ENCODE results near the gene GABBR1. TPM values are rescaled to one million over a fixed set of nuclear protein-coding genes. Genes with fewer than 3 reads are reported as not detected.

The GABBR1 gene
- total RNA-seq, 1 donor, result 18.6 TPM

DNA sequence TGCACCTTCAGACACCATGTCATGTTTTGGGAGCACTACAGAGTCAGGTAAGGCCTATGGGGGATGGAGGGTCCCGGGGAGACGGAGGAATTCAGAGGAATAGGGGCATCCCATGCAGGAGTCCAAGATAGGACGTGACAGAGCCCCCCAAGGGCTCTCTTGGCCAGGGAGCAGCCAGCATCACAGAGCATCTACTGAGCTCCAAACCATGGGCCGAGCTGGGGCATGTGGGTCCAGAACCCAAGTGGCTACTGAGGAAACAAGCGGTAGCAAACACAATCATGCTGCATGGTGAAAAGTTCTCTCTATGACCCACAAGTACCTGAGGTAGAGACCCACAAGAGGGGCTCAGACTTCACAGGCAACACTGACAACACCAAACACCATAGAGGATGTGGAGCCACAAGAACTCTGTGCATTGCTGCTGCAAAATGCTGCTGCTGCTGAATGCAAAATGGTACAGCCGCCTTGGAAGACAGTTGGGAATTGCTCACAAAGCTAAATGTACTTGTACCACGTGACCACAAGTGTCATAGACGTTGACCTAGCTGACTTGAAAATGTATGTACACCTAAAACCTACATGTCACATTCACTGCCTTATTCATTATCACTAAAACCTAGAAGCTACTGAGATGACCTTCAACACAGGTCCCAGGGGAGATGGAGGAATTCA is 111.8 kb downstream of the GABBR1 start:
- peaks cover 3% of the 10 kb centered on the region for H3K27me3 ChIP-seq (ENCODE audit: insufficient read depth, low read length)
- no peaks in the 10 kb centered on the region for H3K4me1 ChIP-seq (ENCODE audit: insufficient read depth, low read length)
- H3K4me3 ChIP-seq (ENCODE audit: low read length), result no peak overlapping the region
- H3K9me3 ChIP-seq (ENCODE audit: low read depth, low read length), result no peaks in the 10 kb centered on the region

DNA sequence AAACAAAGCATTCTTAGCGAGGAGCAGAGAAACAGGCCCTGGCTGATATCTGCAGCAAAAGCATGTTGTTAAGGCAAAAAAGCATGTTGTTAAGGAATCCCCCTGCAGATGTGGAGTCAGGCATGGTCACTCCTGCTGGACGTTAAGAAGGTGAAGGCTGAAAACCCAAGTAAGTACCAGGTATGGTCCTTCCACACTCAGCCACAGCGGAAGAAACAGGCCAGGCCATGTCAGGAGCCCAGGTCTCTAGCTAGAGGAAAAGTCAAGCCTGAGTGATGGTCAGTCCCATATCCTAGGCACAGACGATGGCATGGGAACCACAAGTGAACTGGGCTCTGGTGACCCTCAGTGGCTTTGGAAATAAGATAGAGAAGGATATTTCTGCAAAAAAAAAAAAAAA is 112.8 kb downstream of the GABBR1 start:
- H3K4me3 ChIP-seq (ENCODE audit: low read length), result no peak overlapping the region

DNA sequence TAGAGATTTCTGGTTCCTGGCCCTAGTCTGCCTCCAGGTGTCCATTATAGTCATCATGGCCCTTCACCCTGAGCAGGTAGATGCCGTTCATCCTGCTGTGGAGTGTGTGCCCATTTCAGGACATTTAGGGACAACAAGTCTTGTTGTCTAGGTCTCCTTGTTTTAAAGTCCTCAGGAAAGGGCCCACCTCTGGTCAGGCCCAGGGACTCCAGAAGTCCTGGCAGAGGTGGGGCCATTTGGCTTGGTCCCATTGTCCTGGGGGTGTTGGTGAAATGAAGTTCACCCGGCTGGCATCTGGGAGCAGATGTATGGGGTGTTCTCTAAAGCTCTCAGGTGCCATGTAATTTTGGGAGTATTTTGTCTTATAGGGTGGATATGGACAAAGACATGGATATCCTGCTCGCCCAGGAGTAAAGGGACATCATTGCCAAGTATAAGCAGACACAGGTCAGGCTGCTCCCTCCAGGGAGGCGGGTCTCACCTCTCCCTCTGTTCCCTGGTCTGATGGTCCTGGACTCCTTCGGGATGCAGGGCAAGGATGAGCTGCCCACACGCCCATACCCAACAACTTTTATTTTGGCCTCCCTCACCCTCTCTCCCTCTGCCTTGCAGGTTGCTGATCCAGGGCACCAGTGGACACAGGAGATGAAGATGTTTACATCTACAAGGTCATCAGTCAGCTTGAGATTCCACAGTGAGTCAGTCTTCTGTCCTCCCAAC is 113.5 kb downstream of the GABBR1 start:
- H3K4me3 ChIP-seq (ENCODE audit: low read length), result no peak overlapping the region
- no peaks in the 10 kb centered on the region for H3K4me1 ChIP-seq (ENCODE audit: insufficient read depth, low read length)
- no peaks in the 10 kb centered on the region for H3K27me3 ChIP-seq (ENCODE audit: insufficient read depth, low read length)
- no peaks in the 10 kb centered on the region for H3K9me3 ChIP-seq (ENCODE audit: low read depth, low read length)

More for the DNA sequence above, 112.8 kb downstream of the GABBR1 start:
- H3K4me1 ChIP-seq (ENCODE audit: insufficient read depth, low read length), result no peaks in the 10 kb centered on the region
- H3K27me3 ChIP-seq (ENCODE audit: insufficient read depth, low read length), result no peaks in the 10 kb centered on the region
- no peaks in the 10 kb centered on the region for H3K9me3 ChIP-seq (ENCODE audit: low read depth, low read length)

DNA sequence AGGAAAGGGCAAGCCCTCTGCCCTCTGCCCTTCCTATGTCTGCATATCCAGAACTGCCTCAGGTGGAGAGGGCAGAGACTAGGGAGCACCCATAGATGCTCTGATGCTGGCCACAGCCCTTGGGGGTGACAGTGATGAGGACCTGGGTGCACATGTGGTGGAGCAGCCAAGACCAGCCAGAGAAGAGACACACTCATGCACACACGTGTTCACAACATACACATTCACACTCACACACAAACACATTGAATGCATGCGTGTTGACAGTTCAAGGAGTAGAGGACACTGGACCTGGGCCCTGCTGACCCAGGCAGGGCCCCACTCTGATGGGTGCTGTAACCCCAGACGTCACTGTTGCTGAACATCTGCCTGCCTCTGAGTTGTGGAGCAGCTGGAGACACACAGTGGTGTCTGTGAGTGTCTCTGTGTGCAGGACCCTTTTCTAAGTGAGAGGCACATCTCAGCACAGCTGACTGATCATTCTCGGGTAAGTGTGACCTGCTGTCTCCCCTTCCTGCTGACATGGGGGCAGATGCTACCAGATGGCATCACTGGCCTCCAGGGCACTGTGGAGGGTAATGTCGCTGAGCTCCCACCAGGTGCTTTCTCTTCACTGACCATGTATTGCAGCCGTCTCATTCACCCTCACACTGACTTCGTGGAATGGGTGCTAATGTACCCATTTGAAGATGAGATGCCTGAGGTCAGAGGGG is 115.1 kb downstream of the GABBR1 start:
- Histone ChIP-seq H3K4me3 (ENCODE audit: low read length) (no peak overlapping the region), H3K27me3 (ENCODE audit: insufficient read depth, low read length) (no peaks in the 10 kb centered on the region), H3K4me1 (ENCODE audit: insufficient read depth, low read length) (no peaks in the 10 kb centered on the region), H3K9me3 (ENCODE audit: low read depth, low read length) (no peaks in the 10 kb centered on the region)

DNA sequence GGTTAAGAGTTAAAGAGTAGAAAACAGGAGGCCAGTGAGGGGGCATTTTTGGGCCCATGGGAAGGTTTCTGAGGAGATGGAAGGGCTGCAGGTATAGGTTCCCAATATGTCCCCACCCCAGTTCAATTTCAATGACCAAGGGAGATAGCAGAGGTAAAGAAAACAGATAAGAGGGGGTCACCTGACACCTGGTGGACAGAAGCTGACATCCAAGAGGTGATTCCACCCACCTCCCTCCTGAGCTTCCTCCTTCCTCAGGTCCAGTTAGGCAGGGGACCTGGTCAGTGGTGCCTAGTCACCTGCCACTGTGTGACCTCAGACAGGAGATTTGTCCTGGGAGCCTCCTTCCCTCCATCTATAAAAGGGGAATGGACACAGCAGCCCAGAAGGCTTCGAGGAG is 115.7 kb downstream of the GABBR1 start:
- H3K27me3 ChIP-seq (ENCODE audit: insufficient read depth, low read length), result no peaks in the 10 kb centered on the region
- H3K9me3 ChIP-seq (ENCODE audit: low read depth, low read length), result no peaks in the 10 kb centered on the region
- no peaks in the 10 kb centered on the region for H3K4me1 ChIP-seq (ENCODE audit: insufficient read depth, low read length)
- no peak overlapping the region for H3K4me3 ChIP-seq (ENCODE audit: low read length)

DNA sequence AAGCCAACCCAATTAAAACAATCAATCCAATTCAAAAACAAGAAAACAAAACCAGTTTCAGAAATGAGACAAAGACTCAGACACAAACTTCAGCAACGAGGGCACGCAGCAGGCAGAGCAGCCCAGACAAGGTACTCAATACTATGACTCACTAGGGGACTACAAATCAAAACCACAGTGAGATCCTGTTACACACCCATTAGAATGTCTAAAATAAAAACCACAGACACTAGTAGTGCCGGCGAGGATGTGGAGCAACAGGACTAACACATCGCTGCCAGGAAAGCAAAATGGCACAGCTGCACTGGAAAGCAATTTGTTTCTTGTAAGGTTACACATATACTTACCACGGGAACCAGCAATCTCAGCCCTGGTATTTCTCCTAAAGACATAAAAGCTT is 116.9 kb downstream of the GABBR1 start:
- H3K27me3 ChIP-seq (ENCODE audit: insufficient read depth, low read length), result no peaks in the 10 kb centered on the region
- no peak overlapping the region for H3K4me3 ChIP-seq (ENCODE audit: low read length)
- no peaks in the 10 kb centered on the region for H3K4me1 ChIP-seq (ENCODE audit: insufficient read depth, low read length)
- H3K9me3 ChIP-seq (ENCODE audit: low read depth, low read length), result no peaks in the 10 kb centered on the region

DNA sequence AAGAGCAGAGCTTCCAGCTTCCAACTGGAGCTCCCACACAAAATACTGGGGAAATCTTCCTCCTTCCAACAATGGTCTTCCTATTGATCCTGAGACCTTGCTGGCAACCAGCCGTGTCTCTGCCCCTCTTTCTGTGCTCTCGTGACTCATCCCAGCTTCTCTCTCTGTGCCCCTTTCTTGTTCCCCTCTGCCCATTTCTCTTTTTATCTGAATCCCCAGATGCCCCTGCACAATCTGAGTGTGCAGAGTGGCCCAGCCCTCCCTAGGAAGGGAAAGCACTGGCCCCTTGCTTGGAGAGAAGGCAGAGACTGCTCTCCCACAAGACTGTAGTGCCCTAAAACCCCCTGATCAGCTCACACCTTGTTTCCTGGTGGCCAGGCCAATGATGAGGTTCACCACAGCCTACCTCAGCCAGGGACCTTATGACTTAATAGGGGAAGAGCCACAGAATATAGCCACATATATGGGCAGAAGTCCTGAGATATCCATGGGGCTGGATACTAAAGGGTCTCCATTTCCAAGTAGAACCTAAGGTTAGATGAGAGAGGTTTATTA is 122.2 kb downstream of the GABBR1 start:
- Histone ChIP-seq H3K4me3 (ENCODE audit: low read length) (no peak overlapping the region), H3K4me1 (ENCODE audit: insufficient read depth, low read length) (no peaks in the 10 kb centered on the region), H3K9me3 (ENCODE audit: low read depth, low read length) (no peaks in the 10 kb centered on the region), H3K27me3 (ENCODE audit: insufficient read depth, low read length) (no peaks in the 10 kb centered on the region)

DNA sequence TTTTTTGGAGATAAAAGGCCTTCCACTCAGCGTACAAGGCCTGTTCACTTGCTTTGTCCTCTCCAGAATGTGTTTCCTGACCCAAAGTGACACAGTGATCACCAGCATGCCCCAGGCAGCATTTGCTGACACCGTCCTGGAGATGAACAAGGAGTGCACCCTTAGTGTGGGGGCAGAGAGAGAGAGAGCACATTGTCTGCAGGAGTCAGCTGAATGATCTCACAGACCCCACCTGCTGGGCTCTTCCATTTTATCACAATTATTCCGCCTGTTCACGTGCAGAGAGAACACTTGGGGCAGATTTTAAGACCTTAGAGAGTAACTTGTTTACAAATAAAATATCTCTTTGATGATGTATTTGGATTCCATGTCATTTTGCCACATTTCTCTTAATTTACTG is 122.8 kb downstream of the GABBR1 start:
- H3K4me3 ChIP-seq (ENCODE audit: low read length), result no peak overlapping the region

More for the DNA sequence above, 122.8 kb downstream of the GABBR1 start:
- H3K4me1 ChIP-seq (ENCODE audit: insufficient read depth, low read length), result no peaks in the 10 kb centered on the region
- no peaks in the 10 kb centered on the region for H3K27me3 ChIP-seq (ENCODE audit: insufficient read depth, low read length)
- no peaks in the 10 kb centered on the region for H3K9me3 ChIP-seq (ENCODE audit: low read depth, low read length)

Other genes starting within 250 kb of the GABBR1 start
- gene OR12D2, start 237.6 kb downstream of the GABBR1 start, total RNA-seq, result not detected
- not detected for gene OR12D1, start 218.3 kb downstream of the GABBR1 start, total RNA-seq
- gene OR10C1, start 193.9 kb downstream of the GABBR1 start, total RNA-seq, result not detected
- not detected for gene OR11A1, start 176.1 kb downstream of the GABBR1 start, total RNA-seq
- not detected for gene OR2H1, start 176.0 kb downstream of the GABBR1 start, total RNA-seq
- not detected for gene MAS1L, start 145.2 kb downstream of the GABBR1 start, total RNA-seq
- not detected for gene UBD, start 73.5 kb downstream of the GABBR1 start, total RNA-seq
- gene OR2H2, start 48.1 kb downstream of the GABBR1 start, total RNA-seq, result under 0.01 TPM
- gene MOG, start 23.9 kb upstream of the GABBR1 start, total RNA-seq, result not detected
- not detected for gene ZFP57, start 48.0 kb upstream of the GABBR1 start, total RNA-seq
- gene HLA-F, start 90.3 kb upstream of the GABBR1 start, total RNA-seq, result 633 TPM
- gene HLA-G, start 194.6 kb upstream of the GABBR1 start, total RNA-seq, result 0.63 TPM